Activated CD4-positive, alpha-beta T cell treated with anti-CD3 and anti-CD28 coated beads, Interleukin-2, amount 50 U/mL, for 1 hour (primary cell): ENCODE measurements around the gene GSTM1.
A peak's percentile ranks its signal among the peaks of the same experiment; 100 is the strongest.
"Not testable (repeated sequence)": the region's sequence is repeated elsewhere in the genome, so short reads cannot be mapped to it uniquely, and the experiment has no call there.

Experiments used
- DNase-seq: peaks from one replicate; pipeline ENCODE4 v3.0.0-alpha.2; 2020

GSTM1 gene

GRCh38 chr1:109660691-109661026 lies 27.0 kb upstream of the GSTM1 start:
- not testable (repeated sequence) for DNase-seq

- DNase-seq = no peak
Observed at GRCh38 chr1:109661391-109661790, 26.2 kb upstream of the GSTM1 start.

GRCh38 chr1:109664671-109665070 lies 22.9 kb upstream of the GSTM1 start:
- DNase-seq = no peak

- DNase-seq = peak; percentile 81
Observed at GRCh38 chr1:109667452-109668122, 20.0 kb upstream of the GSTM1 start, which contains the start of gene GSTM2. Gene GSTM2 (plus strand): TSS chr1:109668057. CDS start chr1:109668116, 59 bp downstream.

- no peak for DNase-seq
Observed at GRCh38 chr1:109668123-109668775, 19.4 kb upstream of the GSTM1 start.

GRCh38 chr1:109669246-109669948 lies 18.2 kb upstream of the GSTM1 start:
- no peak for DNase-seq

GRCh38 chr1:109669949-109670302 lies 17.7 kb upstream of the GSTM1 start:
- DNase-seq = not testable (repeated sequence)

- no peak for DNase-seq
Observed at GRCh38 chr1:109671067-109671466, 16.6 kb upstream of the GSTM1 start.

- not testable (repeated sequence) for DNase-seq
Observed at GRCh38 chr1:109673861-109674260, 13.8 kb upstream of the GSTM1 start.

GRCh38 chr1:109676683-109677381 lies 10.8 kb upstream of the GSTM1 start:
- not testable (repeated sequence) for DNase-seq

GRCh38 chr1:109677459-109677858 lies 10.2 kb upstream of the GSTM1 start:
- DNase-seq = no peak

GRCh38 chr1:109678637-109679036 lies 9.0 kb upstream of the GSTM1 start:
- not testable (repeated sequence) for DNase-seq

- DNase-seq = not testable (repeated sequence)
Observed at GRCh38 chr1:109684777-109685176, 2.8 kb upstream of the GSTM1 start.

GRCh38 chr1:109685399-109685798 lies 2.2 kb upstream of the GSTM1 start:
- not testable (repeated sequence) for DNase-seq

GRCh38 chr1:109685890-109686289 lies 1.7 kb upstream of the GSTM1 start:
- DNase-seq = not testable (repeated sequence)

- DNase-seq = not testable (repeated sequence)
Observed at GRCh38 chr1:109687109-109687508, 508 bp upstream of the GSTM1 start.

- DNase-seq = no peak
Observed at GRCh38 chr1:109689844-109690405, 2.3 kb downstream of the GSTM1 start.

- DNase-seq = no peak
Observed at GRCh38 chr1:109691759-109692158, 4.1 kb downstream of the GSTM1 start.

- not testable (repeated sequence) for DNase-seq
Observed at GRCh38 chr1:109694400-109694799, 6.8 kb downstream of the GSTM1 start.

- not testable (repeated sequence) for DNase-seq
Observed at GRCh38 chr1:109695138-109695537, 7.5 kb downstream of the GSTM1 start.

GRCh38 chr1:109697066-109697465 lies 9.4 kb downstream of the GSTM1 start:
- DNase-seq = no peak

GRCh38 chr1:109697861-109698260 lies 10.2 kb downstream of the GSTM1 start:
- not testable (repeated sequence) for DNase-seq

GRCh38 chr1:109702940-109703339 lies 15.3 kb downstream of the GSTM1 start:
- DNase-seq = not testable (repeated sequence)
